GM12873 (cell line): ENCODE data around the gene LATS2.

Experiments
- TF ChIP-seq, protein P1 (sequence below): IDR thresholded peaks from 2 replicates; pipeline ENCODE4 v1.5.1; 2012; ENCODE audit warnings: low read depth, mild to moderate bottlenecking, moderate library complexity, low read length, control low read depth; ENCODE audit not compliant: insufficient read depth; ENCODE audit errors: missing control alignments

Gene LATS2

DNA sequence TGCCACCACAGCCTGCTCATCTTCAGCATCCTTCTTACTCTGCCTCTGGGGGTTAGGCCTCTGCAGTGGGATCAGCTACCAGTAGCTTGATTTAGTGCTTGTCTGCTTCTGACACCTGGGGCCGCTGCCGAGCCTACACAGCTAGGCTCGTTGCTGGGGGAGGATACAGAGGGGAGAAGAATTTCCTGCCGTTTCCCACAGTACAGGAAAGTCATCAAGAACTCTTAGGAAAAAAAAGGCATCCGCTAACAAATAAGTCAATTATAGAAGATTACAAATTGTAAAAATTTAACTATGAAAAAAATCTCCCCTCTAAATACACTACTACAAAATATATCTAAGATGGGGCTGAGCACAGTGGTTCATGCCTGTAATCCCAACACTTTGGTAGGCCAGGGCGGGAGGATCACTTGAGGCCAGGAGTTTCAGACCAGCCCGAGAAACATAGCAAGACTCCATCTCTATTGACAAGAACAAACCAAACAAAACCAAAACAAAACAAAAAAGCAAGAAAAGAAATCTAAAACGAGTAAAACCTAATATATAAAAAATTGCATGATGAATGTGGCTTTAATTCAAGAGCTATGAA, 26.7 kb downstream of the LATS2 start:
- TF ChIP-seq, protein P1, sequence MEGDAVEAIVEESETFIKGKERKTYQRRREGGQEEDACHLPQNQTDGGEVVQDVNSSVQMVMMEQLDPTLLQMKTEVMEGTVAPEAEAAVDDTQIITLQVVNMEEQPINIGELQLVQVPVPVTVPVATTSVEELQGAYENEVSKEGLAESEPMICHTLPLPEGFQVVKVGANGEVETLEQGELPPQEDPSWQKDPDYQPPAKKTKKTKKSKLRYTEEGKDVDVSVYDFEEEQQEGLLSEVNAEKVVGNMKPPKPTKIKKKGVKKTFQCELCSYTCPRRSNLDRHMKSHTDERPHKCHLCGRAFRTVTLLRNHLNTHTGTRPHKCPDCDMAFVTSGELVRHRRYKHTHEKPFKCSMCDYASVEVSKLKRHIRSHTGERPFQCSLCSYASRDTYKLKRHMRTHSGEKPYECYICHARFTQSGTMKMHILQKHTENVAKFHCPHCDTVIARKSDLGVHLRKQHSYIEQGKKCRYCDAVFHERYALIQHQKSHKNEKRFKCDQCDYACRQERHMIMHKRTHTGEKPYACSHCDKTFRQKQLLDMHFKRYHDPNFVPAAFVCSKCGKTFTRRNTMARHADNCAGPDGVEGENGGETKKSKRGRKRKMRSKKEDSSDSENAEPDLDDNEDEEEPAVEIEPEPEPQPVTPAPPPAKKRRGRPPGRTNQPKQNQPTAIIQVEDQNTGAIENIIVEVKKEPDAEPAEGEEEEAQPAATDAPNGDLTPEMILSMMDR = peak; percentile 23

DNA sequence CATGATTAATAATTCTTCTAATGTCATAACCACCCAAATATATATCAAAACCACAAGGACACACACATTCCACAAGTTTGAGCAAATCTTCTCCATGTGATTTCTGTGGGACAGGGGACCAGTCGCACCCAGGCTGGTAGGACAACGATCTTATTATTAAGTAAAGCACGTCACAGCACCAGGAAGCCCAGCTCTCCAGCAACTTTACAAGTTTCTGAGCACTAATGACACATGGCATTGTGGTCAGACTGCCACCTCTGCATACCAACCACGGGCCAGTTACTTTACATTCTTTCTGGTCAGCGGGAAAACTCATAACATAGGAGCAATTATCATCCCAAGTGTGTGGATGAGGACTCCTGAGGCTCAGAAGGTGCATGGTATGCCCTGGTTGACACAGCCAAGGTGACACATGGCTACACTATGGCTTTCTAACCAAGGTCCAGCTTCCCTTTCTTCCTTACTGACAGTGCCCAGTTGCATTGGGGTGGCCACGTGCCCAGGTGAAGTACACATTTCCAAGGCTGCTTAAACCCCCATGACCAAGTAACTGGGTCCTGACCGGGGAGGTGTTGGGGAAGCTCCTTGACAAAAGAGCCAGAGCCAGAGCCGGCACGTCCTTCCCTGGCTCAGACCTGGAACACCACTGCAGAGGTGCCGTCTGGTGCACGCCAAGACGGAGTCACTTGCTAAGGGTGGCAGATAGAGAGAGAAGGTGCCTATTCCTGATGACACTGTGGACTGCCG, 27.4 kb downstream of the LATS2 start:
- TF ChIP-seq, protein P1 = no peak

DNA sequence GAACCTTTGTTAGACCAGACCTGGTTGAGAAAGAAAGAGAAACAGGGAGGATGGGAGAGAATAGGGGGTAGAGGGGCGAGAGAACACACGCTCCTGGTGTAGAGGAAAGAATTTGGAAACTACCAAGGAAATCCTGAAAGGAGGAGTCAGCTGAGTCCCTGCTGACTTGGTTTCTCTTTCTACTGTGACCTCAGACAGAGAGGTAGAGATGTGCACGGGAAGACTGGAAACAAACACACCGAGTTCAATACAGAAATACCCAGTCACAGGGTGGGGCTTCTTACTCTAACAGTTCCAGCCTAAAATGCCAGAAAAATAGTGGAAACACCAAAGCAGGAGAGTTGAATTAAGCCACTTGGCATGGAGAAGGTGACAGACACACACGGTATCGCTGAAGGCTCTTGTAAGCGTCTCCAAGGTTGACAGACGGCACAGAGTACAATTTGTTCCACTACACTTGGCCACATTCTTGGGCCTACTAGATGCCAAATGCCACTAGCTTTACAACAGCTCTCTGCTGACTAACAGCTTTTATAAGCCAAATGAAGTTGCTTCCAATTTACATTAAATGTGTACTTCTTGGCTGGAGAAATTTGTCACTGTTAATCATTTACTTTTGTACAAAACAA, 28.1 kb downstream of the LATS2 start:
- TF ChIP-seq, protein P1 = no peak

DNA sequence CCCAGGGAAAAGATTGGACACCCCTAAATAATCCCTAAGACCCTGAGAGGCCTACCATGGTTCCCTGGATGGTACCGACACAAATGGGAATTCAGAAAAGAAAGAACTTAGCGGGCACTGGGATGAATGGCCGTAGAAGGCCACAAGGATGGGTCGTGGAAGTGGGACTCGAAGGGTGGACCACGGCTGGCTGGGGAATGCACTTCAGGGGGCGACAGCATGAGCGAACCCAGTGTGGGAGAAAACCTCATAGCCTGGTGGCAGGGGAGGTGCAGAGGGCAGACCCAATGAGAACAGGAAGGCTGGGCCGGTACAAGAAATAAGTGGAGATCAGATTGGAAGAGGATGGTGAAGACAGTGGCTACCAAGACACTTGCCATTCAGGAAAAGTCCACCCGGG, 28.7 kb downstream of the LATS2 start:
- TF ChIP-seq, protein P1 = no peak

DNA sequence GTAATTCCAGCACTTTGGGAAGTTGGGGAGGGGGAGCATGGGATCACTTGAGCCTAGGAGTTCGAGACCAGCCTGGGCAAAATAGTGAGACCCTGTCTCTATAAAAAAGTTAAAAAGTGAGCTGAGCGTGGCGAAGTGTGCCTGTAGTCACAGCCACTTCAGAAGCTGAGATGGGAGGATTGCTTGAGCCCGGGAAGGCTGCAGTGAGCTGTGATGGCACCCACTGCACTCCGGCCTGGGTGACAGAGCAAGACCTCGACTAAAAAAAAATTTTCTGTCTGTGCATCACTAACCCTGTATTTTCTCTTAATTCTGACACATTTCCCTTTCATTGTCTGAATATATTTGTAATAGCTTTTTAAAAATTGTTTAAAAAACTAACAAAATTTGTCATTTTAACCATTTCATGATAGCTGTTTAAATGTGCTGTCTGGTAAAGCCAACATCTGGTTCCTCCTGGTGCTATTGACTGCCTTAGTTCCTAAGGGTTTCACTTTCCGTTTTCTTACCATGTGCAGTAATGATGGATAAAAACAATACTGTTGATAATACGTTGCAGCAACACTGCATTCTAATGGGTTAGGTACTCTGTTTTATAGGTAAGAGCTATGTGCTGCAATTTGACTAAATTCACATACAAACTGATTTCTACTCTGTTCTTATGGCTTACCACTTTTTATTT, 29.7 kb downstream of the LATS2 start:
- TF ChIP-seq, protein P1 = no peak

DNA sequence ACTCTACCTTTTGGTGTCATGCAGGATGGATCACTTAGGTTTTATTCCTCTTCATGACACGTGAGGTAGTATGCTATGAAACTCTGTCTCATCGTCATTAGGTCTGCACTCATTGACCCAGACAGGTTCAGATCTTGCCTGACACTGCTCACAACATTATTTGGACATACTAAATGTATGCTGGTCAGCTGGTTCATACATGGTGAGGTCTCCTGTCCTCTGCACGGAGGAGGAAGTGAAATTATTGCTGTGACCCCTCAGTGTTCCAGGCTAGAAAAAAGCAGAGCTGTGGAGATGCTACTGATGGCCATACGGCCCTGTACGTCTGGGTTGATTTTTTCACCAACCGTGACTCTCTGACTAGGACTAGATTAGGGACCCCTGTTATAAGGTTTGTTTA, 35.8 kb downstream of the LATS2 start:
- TF ChIP-seq, protein P1 = no peak
